Loucy (cell line): ENCODE measurements around the gene PERP.
A peak's percentile ranks its signal among the peaks of the same experiment; 100 is the strongest.

ENCODE experiments used
- H2AFZ ChIP-seq: fragments of 200-600 bp; sonication (generic); 2 replicates; pipeline ENCODE4 v1.6.0; 2016; ENCODE audit warnings: antibody characterized with exemption, mild to moderate bottlenecking, low read length, moderate library complexity
- H3F3A ChIP-seq: fragments of 200-600 bp; 2 replicates; pipeline ENCODE4 v1.6.0; 2016; ENCODE audit warnings: antibody characterized with exemption, low read depth, mild to moderate bottlenecking
- H3K27me3 ChIP-seq: fragments of 200-600 bp; sonication (generic); 2 replicates; pipeline ENCODE4 v1.6.1; 2014; ENCODE audit warnings: low read length, mild to moderate bottlenecking; ENCODE audit not compliant: insufficient read depth, poor library complexity, severe bottlenecking
- H3K36me3 ChIP-seq: fragments of 200-600 bp; sonication (generic); 2 replicates; pipeline ENCODE4 v1.6.1; 2016; ENCODE audit warnings: low read length; ENCODE audit not compliant: insufficient read depth
- H3K4me1 ChIP-seq: fragments of 200-600 bp; sonication (generic); 2 replicates; pipeline ENCODE4 v1.5.1; 2014; ENCODE audit warnings: low read length, mild to moderate bottlenecking; ENCODE audit not compliant: insufficient read depth, poor library complexity, severe bottlenecking
- H3K4me2 ChIP-seq: fragments of 200-600 bp; sonication (generic); 2 replicates; pipeline ENCODE4 v1.6.0; 2014; ENCODE audit warnings: antibody characterized with exemption, low read length, low read depth, mild to moderate bottlenecking; ENCODE audit not compliant: poor library complexity, severe bottlenecking
- H3K4me3 ChIP-seq: fragments of 200-600 bp; sonication (generic); 2 replicates; pipeline ENCODE4 v1.5.1; 2014; ENCODE audit warnings: low read length, mild to moderate bottlenecking, mixed read lengths; ENCODE audit not compliant: poor library complexity, severe bottlenecking
- H3K79me2 ChIP-seq: fragments of 200-600 bp; sonication (generic); 2 replicates; pipeline ENCODE4 v1.6.1; 2014; ENCODE audit warnings: low read length; ENCODE audit not compliant: insufficient read depth
- H3K9ac ChIP-seq: fragments of 200-600 bp; sonication (generic); 2 replicates; pipeline ENCODE4 v1.6.0; 2014; ENCODE audit warnings: mild to moderate bottlenecking, low read depth, low read length, moderate library complexity; ENCODE audit not compliant: poor library complexity, severe bottlenecking
- H3K9me2 ChIP-seq: fragments of 200-600 bp; sonication (generic); replicated peaks from 2 replicates; pipeline ENCODE4 v1.6.1; 2016; ENCODE audit warnings: low read depth, low read length, mixed read lengths
- H3K9me3 ChIP-seq: fragments of 200-600 bp; sonication (generic); 2 replicates; pipeline ENCODE4 v1.6.1; 2014; ENCODE audit warnings: mild to moderate bottlenecking, antibody characterized with exemption, low read length, low read depth; ENCODE audit not compliant: insufficient read depth
- H4K20me1 ChIP-seq: fragments of 200-600 bp; sonication (generic); 2 replicates; pipeline ENCODE4 v1.6.0; 2014; ENCODE audit warnings: antibody characterized with exemption, low read length, mild to moderate bottlenecking; ENCODE audit not compliant: insufficient read depth, poor library complexity, severe bottlenecking
- EZH2phosphoT487 ChIP-seq: fragments of 200-600 bp; IDR thresholded peaks from 2 replicates; pipeline ENCODE4 v1.6.1; 2018; ENCODE audit warnings: antibody characterized with exemption, mild to moderate bottlenecking, moderate library complexity, borderline replicate concordance
- TF ChIP-seq, protein P1 (sequence below): fragments of 200-600 bp; sonication (generic); conservative IDR thresholded peaks from 2 replicates; pipeline ENCODE4 v1.5.1; 2014; ENCODE audit warnings: mild to moderate bottlenecking, antibody characterized with exemption, low read length

The PERP gene

DNA sequence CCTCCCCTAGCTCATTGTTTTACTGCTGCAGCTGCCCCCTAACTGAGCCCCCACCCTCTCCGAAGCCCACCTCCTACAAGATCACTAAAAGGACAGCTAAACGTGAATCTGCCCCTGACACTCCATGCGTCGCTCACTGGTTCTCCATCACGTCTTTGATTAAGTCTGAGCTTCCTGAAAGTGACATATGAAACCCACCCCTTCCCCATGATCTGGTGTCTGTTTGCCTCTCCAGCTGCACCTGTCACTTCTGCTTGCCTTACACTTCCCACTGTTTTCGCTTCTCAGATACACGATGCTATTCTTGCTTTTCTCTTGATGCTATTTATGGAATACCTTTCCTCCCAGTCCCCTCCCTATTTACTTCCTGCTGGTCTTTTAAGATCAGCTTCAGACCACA, 8.0 kb upstream of the PERP start:
- H3F3A ChIP-seq: no peaks in the 10 kb centered on the region
- H3K9ac ChIP-seq: no peak overlapping the region
- peak overlapping the region; percentile 7 for H2AFZ ChIP-seq
- TF ChIP-seq EZH2phosphoT487: no peak
- TF ChIP-seq, protein P1, sequence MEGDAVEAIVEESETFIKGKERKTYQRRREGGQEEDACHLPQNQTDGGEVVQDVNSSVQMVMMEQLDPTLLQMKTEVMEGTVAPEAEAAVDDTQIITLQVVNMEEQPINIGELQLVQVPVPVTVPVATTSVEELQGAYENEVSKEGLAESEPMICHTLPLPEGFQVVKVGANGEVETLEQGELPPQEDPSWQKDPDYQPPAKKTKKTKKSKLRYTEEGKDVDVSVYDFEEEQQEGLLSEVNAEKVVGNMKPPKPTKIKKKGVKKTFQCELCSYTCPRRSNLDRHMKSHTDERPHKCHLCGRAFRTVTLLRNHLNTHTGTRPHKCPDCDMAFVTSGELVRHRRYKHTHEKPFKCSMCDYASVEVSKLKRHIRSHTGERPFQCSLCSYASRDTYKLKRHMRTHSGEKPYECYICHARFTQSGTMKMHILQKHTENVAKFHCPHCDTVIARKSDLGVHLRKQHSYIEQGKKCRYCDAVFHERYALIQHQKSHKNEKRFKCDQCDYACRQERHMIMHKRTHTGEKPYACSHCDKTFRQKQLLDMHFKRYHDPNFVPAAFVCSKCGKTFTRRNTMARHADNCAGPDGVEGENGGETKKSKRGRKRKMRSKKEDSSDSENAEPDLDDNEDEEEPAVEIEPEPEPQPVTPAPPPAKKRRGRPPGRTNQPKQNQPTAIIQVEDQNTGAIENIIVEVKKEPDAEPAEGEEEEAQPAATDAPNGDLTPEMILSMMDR: no peak
- no peaks in the 10 kb centered on the region for H3K9me2 ChIP-seq
- H3K27me3 ChIP-seq: no peaks in the 10 kb centered on the region
- H4K20me1 ChIP-seq: no peaks in the 10 kb centered on the region
- H3K79me2 ChIP-seq: no peaks in the 10 kb centered on the region
- H3K4me1 ChIP-seq: peaks cover 3% of the 10 kb centered on the region
- no peaks in the 10 kb centered on the region for H3K9me3 ChIP-seq
- no peak overlapping the region for H3K4me2 ChIP-seq
- no peaks in the 10 kb centered on the region for H3K36me3 ChIP-seq
- H3K4me3 ChIP-seq: no peak overlapping the region

DNA sequence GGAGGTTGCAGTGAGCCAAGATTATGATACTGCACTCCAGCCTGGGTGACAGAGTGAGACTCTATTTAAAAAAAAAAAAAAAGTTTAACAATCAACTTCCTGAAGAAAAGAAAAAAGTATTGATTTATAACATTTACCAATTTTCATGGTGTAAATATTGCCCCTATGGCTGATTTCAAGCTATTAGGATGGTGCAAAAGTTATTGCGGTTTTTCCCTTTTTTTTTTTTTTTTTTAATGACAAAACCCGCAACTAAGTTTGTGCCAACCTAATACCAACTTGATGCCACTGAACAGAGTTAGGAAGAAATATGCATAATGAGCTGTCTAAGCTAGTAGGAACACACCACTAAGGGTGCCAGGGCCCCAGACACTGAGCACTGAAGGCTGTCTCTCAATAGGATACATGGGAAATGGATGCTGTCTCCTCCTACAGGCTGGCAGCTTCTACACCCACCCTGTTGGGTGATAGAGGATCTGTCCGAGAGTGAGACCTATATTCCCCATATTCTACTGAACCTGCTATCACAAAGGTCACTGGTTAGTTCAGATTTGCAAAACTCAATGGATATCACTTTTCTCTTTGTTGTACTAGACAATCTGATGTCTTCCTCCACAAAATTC, 6.5 kb upstream of the PERP start:
- Histone ChIP-seq H2AFZ (no peak overlapping the region), H3K36me3 (no peaks in the 10 kb centered on the region), H3K4me1 (peaks cover 3% of the 10 kb centered on the region), H3K79me2 (no peaks in the 10 kb centered on the region), H3K9ac (no peak overlapping the region), H3K27me3 (no peaks in the 10 kb centered on the region), H3K9me2 (no peaks in the 10 kb centered on the region), H3K4me2 (no peak overlapping the region), H3F3A (no peaks in the 10 kb centered on the region), H4K20me1 (no peaks in the 10 kb centered on the region), H3K9me3 (no peaks in the 10 kb centered on the region), H3K4me3 (no peak overlapping the region)
- TF ChIP-seq, protein P1: 0 out of 2 replicates have a peak, but pooled peaks have one; percentile 10
- TF ChIP-seq EZH2phosphoT487: no peak

DNA sequence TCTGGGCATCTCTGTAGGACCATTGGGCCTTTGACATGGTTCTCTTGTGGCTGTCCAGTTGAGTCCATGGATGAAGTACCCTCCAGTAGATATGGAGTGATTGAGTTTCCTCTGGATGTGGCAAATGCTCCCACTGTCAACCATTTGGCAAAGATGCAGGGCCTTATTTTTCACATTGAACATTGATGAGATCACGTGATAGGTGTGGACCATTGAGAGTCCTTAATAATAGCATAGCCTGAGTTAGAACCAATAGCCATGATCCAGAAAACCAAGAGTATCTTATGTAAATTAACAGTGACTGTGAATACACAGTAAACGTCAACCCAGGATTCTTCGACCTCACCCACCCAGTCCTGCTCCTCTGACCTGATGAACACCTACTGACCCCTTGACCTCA, 3.0 kb upstream of the PERP start:
- TF ChIP-seq, protein P1: no peak
- no peak for TF ChIP-seq EZH2phosphoT487
- Histone ChIP-seq H3K36me3 (no peaks in the 10 kb centered on the region), H3K4me3 (no peak overlapping the region), H3K4me2 (no peak overlapping the region), H3F3A (no peaks in the 10 kb centered on the region), H3K9me2 (no peaks in the 10 kb centered on the region), H3K4me1 (no peaks in the 10 kb centered on the region), H3K27me3 (no peaks in the 10 kb centered on the region), H3K9me3 (no peaks in the 10 kb centered on the region), H3K9ac (no peak overlapping the region), H2AFZ (no peak overlapping the region), H4K20me1 (no peaks in the 10 kb centered on the region), H3K79me2 (no peaks in the 10 kb centered on the region)
